Sigmoid colon (tissue), 7 donors: ENCODE measurements around the gene FTL. TPM values are rescaled to one million over a fixed set of nuclear protein-coding genes. Genes with fewer than 3 reads are reported as not detected.
"Not testable (repeated sequence)": the region's sequence is repeated elsewhere in the genome, so short reads cannot be mapped to it uniquely, and the experiment has no call there.

Source experiments
- DNase-seq: peaks from one replicate; pipeline ENCODE4 v3.0.0-alpha.2; 2019
- H3K27ac ChIP-seq, 4 donors: fragments of 200-600 bp; sonication (generic); one replicate each; pipeline ENCODE4 v1.5.1; 2016 to 2019; ENCODE audit warnings: mild to moderate bottlenecking in 1 of 4
- H3K27me3 ChIP-seq, 3 donors: fragments of 200-600 bp; sonication (generic); one replicate each; pipeline ENCODE4 v1.5.1; 2019; ENCODE audit warnings: mild to moderate bottlenecking in 1 of 3
- H3K36me3 ChIP-seq, 4 donors: fragments of 200-600 bp; sonication (generic); one replicate each; pipeline ENCODE4 v1.5.1; 2016 to 2019
- H3K4me1 ChIP-seq, 4 donors: fragments of 200-600 bp; sonication (generic); one replicate each; pipeline ENCODE4 v1.5.1; 2017 to 2019
- H3K4me3 ChIP-seq, 4 donors: fragments of 200-600 bp; sonication (generic); one replicate each; pipeline ENCODE4 v1.5.1; 2017 to 2019; ENCODE audit warnings: mild to moderate bottlenecking in 2 of 4, moderate library complexity in 1 of 4
- H3K9me3 ChIP-seq, 4 donors: fragments of 200-600 bp in 3 of 4; sonication (generic) in 3 of 4; one replicate each; pipeline versions ENCODE4 v1.5.1 to v1.6.1; 2013 to 2019
- CTCF ChIP-seq, 4 experiments: fragments of 450-650 bp in 3 of 4; fragments of 200-600 bp in 1 of 4; IDR thresholded peaks; one replicate each; pipeline ENCODE4 v1.5.1; 2016 to 2019; ENCODE audit warnings: antibody characterized with exemption in 4 of 4, mild to moderate bottlenecking in 3 of 4, moderate library complexity in 2 of 4
- EP300 ChIP-seq, 4 donors: sonication (generic); formaldehyde crosslinking; IDR thresholded peaks; one replicate each; pipeline ENCODE4 v1.6.1; 2017; ENCODE audit warnings: antibody characterized with exemption in 4 of 4
- POLR2A ChIP-seq, 2 donors: fragments of 450-650 bp; IDR thresholded peaks; one replicate each; pipeline ENCODE4 v1.6.1; 2016; ENCODE audit warnings: antibody characterized with exemption in 2 of 2, mild to moderate bottlenecking in 2 of 2, moderate library complexity in 2 of 2
- POLR2AphosphoS5 ChIP-seq, 4 donors: sonication (generic); formaldehyde crosslinking; IDR thresholded peaks; one replicate each; pipeline ENCODE4 v1.6.1; 2017; ENCODE audit warnings: antibody characterized with exemption in 4 of 4
- WGBS, 2 donors: extraction: QIAGEN DNeasy Blood & Tissue Kit; methylation state at CpG; one replicate each; pipeline ENCODE4 v1.1.7; 2013; 5-methylcytosine and 5-hydroxymethylcytosine counted together
- intact Hi-C: fragments of 100-400 bp; cut with DNase I; formaldehyde crosslinking; loops from one replicate; pipeline ENCODE4 v1.15.1; 2023
- polyA plus RNA-seq, 3 donors: library from polyadenylated mRNA; stranded (reverse); fragments of 200-250 nt; gene quantifications; one replicate each; pipeline ENCODE4 v1.2.3, GENCODE V29; 2013
- total RNA-seq, 4 donors: library from RNA; depleted of rRNA; stranded (reverse); fragments of >200 nt; gene quantifications; one replicate each; pipeline ENCODE4 v1.1.0, GENCODE V29; 2016
- donor health status: healthy with polysubstance abuse.
- donor health status: Bipolar disorder and iron deficiency.
- donor health status: healthy.

FTL gene
- 1,000 to 10,000 TPM; 2,871 to 3,975 (median 3,459) TPM for total RNA-seq
- polyA plus RNA-seq = 1,000 to 10,000 TPM; 2,999 to 9,923 (median 8,398) TPM

- WGBS, 2 donors = 0% methylated on average over 52 of the region's 52 CpGs
- peak; percentile 100 for TF ChIP-seq POLR2AphosphoS5 (IDR thresholded peaks at IDR 0.05)
- TF ChIP-seq POLR2A (IDR thresholded peaks at IDR 0.05) = peak; percentile 99
- peak in 1 of 4 donors; percentile 58 for TF ChIP-seq EP300 (IDR thresholded peaks at IDR 0.05)
- no peak for TF ChIP-seq CTCF (IDR thresholded peaks at IDR 0.05)
- Histone ChIP-seq H3K27ac (peak within 1 kb of the TSS; percentile 91 to 98 (median 95)), H3K4me1 (peaks cover 0 to 51% (median 44%) of the 10 kb centered on the region in 4 donors), H3K36me3 (peaks cover 11 to 45% (median 22%) of the 10 kb centered on the region in 4 donors), H3K9me3 (no peaks in the 10 kb centered on the region), H3K4me3 (peak within 1 kb of the TSS; percentile 89 to 95 (median 90)), H3K27me3 (no peaks in the 10 kb centered on the region)
- peak; percentile 99 for DNase-seq
- intact Hi-C loops = loop anchor here (2.0 to 10.0 kb wide), 2 partner anchors 128 to 330 kb away; partner anchors contain the start of genes DBP and HSD17B14
Observed at GRCh38 chr19:48965040-48965805, at the start of gene FTL. FTL (plus strand) TSS chr19:48965309; CDS start chr19:48965508, 199 bp downstream.

GRCh38 chr19:48915757-48916156 lies 49.4 kb upstream of the FTL start:
- H3K4me3 ChIP-seq = no peak overlapping the region
- no peaks in the 10 kb centered on the region for H3K9me3 ChIP-seq
- no peaks in the 10 kb centered on the region for H3K27me3 ChIP-seq
- peaks cover 26 to 97% (median 51%) of the 10 kb centered on the region in 4 donors for H3K36me3 ChIP-seq
- no peaks in the 10 kb centered on the region for H3K4me1 ChIP-seq
- TF ChIP-seq EP300 (IDR thresholded peaks at IDR 0.05) (no peak), POLR2AphosphoS5 (IDR thresholded peaks at IDR 0.05) (no peak), CTCF (IDR thresholded peaks at IDR 0.05) (no peak), POLR2A (IDR thresholded peaks at IDR 0.05) (no peak)
- H3K27ac ChIP-seq = no peak overlapping the region
- DNase-seq = no peak
- 90 to 91% methylated on average over 8 of the region's 8 CpGs for WGBS, 2 donors
- intact Hi-C loops = no loop called here

GRCh38 chr19:48918071-48918470 lies 47.0 kb upstream of the FTL start:
- intact Hi-C loops = no loop called here
- Histone ChIP-seq H3K4me1 (no peaks in the 10 kb centered on the region), H3K27me3 (no peaks in the 10 kb centered on the region), H3K4me3 (no peak overlapping the region), H3K36me3 (peaks cover 11 to 97% (median 45%) of the 10 kb centered on the region in 4 donors), H3K27ac (no peak overlapping the region), H3K9me3 (no peaks in the 10 kb centered on the region)
- DNase-seq = no peak
- TF ChIP-seq POLR2AphosphoS5 (IDR thresholded peaks at IDR 0.05) (no peak), POLR2A (IDR thresholded peaks at IDR 0.05) (no peak), CTCF (IDR thresholded peaks at IDR 0.05) (no peak), EP300 (IDR thresholded peaks at IDR 0.05) (no peak)
- 68 to 87% methylated on average over 6 of the region's 6 CpGs for WGBS, 2 donors

GRCh38 chr19:48918801-48919247 lies 46.3 kb upstream of the FTL start:
- WGBS, 2 donors = 91 to 93% methylated on average over 18 of the region's 18 CpGs
- intact Hi-C loops = no loop called here
- DNase-seq = no peak

GRCh38 chr19:48919271-48919670 lies 45.8 kb upstream of the FTL start:
- H3K9me3 ChIP-seq, intact Hi-C loops, H3K27ac ChIP-seq, H3K4me3 ChIP-seq, H3K4me1 ChIP-seq, H3K27me3 ChIP-seq, DNase-seq: not testable (repeated sequence)
- 93 to 95% methylated on average over 8 of the region's 8 CpGs for WGBS, 2 donors
- peaks cover 2 to 93% (median 33%) of the 10 kb centered on the region in 4 donors for H3K36me3 ChIP-seq

More at GRCh38 chr19:48918801-48919247, 46.3 kb upstream of the FTL start:
- H3K27ac ChIP-seq = no peak overlapping the region
- no peak overlapping the region for H3K4me3 ChIP-seq
- H3K27me3 ChIP-seq = no peaks in the 10 kb centered on the region
- no peaks in the 10 kb centered on the region for H3K9me3 ChIP-seq
- peaks cover 5 to 97% (median 38%) of the 10 kb centered on the region in 4 donors for H3K36me3 ChIP-seq
- no peak for TF ChIP-seq CTCF (IDR thresholded peaks at IDR 0.05)
- TF ChIP-seq POLR2AphosphoS5 (IDR thresholded peaks at IDR 0.05) = no peak
- TF ChIP-seq EP300 (IDR thresholded peaks at IDR 0.05) = no peak
- TF ChIP-seq POLR2A (IDR thresholded peaks at IDR 0.05) = no peak
- no peaks in the 10 kb centered on the region for H3K4me1 ChIP-seq
